Measurements from ENCODE around the gene SLCO3A1.

- no peak for TF ChIP-seq CTCF (IDR thresholded peaks at IDR 0.05)
- no peak for TF ChIP-seq POLR2AphosphoS5 (IDR thresholded peaks at IDR 0.05)
These were observed 298.2 kb downstream of the SLCO3A1 start for GRCh38 chr15:92151741-92152140.

Measured in transverse colon (tissue), 4 donors.